ENCODE data around the gene EDEM1.

Gene EDEM1

DNA sequence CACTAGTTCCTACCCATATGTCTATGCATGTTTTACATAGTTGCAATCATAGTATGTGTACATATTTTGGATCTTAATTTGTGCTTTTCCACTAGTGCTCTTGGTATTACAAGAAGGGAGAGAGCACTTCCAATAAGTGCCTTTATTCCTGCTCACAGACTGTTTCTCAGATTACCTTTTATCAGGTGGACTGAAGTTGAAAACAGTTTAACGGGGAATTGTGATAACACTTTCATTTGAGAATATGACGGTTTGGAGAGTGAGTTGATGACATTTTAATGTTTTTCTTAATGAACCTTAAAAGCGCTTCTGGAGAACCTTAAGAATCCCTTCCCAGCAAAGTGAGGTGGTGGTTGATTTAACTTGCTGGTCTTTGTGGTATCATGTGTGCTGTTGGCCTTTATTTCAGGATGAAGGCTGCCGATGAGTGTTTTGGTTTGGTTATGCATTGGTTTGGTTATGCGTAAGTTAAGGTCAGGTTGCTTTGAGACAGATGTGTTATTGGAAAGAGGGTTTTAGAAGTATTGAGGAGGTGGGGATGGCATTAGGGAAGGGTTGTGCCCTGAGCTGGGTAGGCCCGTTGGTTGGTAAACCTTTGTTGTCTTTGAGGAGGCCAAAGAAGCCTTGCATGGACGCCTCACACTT is 2.8 kb downstream of the EDEM1 start:
- H3K36me3 ChIP-seq (ENCODE audit: control insufficient read depth, insufficient read depth, low read length) = peaks cover 12% of the 10 kb centered on the region
- 77 to 80% methylated on average over 5 to 7 of the region's 7 CpGs for WGBS, 2 experiments (ENCODE audit: insufficient coverage in 2 of 2)
- no peaks in the 10 kb centered on the region for H3K9me3 ChIP-seq (ENCODE audit: control insufficient read depth, low read length)
- H3K27ac ChIP-seq (ENCODE audit: low read depth, low read length, severe bottlenecking) = no peak overlapping the region
- no peak overlapping the region for H3K4me3 ChIP-seq (ENCODE audit: extremely low read depth, insufficient read depth, low read length, poor library complexity, severe bottlenecking)
- peaks cover 32% of the 10 kb centered on the region for H3K4me1 ChIP-seq (ENCODE audit: control insufficient read depth, insufficient read depth, low read length, poor library complexity, severe bottlenecking)

- Histone ChIP-seq H3K9me3 (ENCODE audit: control insufficient read depth, low read length) (no peaks in the 10 kb centered on the region), H3K4me3 (ENCODE audit: extremely low read depth, insufficient read depth, low read length, poor library complexity, severe bottlenecking) (no peak overlapping the region), H3K27ac (ENCODE audit: low read depth, low read length, severe bottlenecking) (no peak overlapping the region), H3K36me3 (ENCODE audit: control insufficient read depth, insufficient read depth, low read length) (peaks cover 19% of the 10 kb centered on the region), H3K4me1 (ENCODE audit: control insufficient read depth, insufficient read depth, low read length, poor library complexity, severe bottlenecking) (peaks cover 47% of the 10 kb centered on the region)
- 100% methylated on average over 1 of the region's 5 CpGs for WGBS, 2 experiments (ENCODE audit: insufficient coverage in 2 of 2)
Observed at GRCh38 chr3:5191555-5192304, 4.2 kb downstream of the EDEM1 start.

DNA sequence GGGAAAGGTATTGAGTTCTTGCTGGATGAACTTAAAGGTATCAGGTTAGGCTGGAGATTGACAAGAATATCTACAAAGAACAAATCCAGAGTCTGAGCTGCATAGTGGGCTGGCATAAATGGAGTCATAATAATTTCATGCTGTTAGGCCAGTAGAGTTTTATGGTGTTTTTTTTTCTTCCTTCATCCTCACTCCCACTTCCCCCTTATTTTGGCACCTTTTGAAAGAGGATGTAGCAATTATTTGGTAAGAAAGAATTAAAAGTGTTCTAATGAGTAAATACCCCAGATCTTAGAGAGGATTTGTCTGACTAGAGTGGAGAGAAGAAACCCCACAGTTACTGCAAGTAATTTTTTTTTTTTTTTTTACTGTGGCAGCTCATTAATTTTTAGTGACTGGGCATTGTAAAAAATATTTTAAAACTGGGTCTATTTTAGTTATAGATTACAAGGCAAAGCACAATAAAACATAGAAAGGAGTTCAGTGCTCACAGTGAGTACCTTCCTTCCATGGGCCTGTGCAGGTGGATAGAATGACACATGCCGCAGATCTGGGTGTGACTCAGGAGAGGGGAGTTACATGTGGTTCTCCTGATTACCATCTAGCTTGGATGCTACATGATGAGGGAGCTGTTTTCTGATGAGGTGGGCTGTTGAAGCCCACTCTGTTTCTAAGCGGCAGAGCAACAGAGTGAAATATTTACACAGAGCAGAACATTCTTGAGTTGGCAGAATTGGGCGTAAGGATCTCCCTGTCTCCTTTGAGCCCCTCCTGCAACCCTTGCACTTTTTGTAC is 5.3 kb downstream of the EDEM1 start:
- Histone ChIP-seq H3K4me3 (ENCODE audit: extremely low read depth, insufficient read depth, low read length, poor library complexity, severe bottlenecking) (no peak overlapping the region), H3K27ac (ENCODE audit: low read depth, low read length, severe bottlenecking) (no peak overlapping the region), H3K36me3 (ENCODE audit: control insufficient read depth, insufficient read depth, low read length) (peaks cover 19% of the 10 kb centered on the region), H3K9me3 (ENCODE audit: control insufficient read depth, low read length) (no peaks in the 10 kb centered on the region), H3K4me1 (ENCODE audit: control insufficient read depth, insufficient read depth, low read length, poor library complexity, severe bottlenecking) (peaks cover 56% of the 10 kb centered on the region)
- WGBS, 2 experiments (ENCODE audit: insufficient coverage in 2 of 2) = 100% methylated on average over 2 to 3 of the region's 3 CpGs

DNA sequence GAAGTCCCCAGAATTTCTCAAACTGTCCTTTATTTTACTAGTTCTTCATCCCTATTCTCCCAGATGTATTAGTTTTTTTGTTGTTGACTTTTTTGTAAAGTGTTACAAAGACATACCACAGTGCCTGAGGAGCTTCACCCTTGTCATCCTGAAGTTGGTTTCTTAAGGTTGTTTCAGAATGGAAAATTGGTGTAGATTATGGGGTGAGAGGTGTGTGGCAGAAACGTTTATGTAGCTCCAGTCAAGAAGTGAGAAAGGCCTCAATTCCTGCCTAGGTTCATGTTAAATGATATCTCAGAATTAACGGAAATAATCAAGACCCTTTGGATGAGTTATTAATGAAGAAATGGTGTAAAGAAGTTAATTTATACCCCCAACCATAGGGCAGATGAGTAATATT is 6.8 kb downstream of the EDEM1 start:
- no peaks in the 10 kb centered on the region for H3K9me3 ChIP-seq (ENCODE audit: control insufficient read depth, low read length)
- no peak overlapping the region for H3K4me3 ChIP-seq (ENCODE audit: extremely low read depth, insufficient read depth, low read length, poor library complexity, severe bottlenecking)
- peak overlapping the region; percentile 86 for H3K27ac ChIP-seq (ENCODE audit: low read depth, low read length, severe bottlenecking)
- WGBS, 2 experiments (ENCODE audit: insufficient coverage in 2 of 2) = 71 to 81% methylated on average over 1 to 2 of the region's 2 CpGs
- peaks cover 27% of the 10 kb centered on the region for H3K36me3 ChIP-seq (ENCODE audit: control insufficient read depth, insufficient read depth, low read length)
- H3K4me1 ChIP-seq (ENCODE audit: control insufficient read depth, insufficient read depth, low read length, poor library complexity, severe bottlenecking) = peaks cover 56% of the 10 kb centered on the region

DNA sequence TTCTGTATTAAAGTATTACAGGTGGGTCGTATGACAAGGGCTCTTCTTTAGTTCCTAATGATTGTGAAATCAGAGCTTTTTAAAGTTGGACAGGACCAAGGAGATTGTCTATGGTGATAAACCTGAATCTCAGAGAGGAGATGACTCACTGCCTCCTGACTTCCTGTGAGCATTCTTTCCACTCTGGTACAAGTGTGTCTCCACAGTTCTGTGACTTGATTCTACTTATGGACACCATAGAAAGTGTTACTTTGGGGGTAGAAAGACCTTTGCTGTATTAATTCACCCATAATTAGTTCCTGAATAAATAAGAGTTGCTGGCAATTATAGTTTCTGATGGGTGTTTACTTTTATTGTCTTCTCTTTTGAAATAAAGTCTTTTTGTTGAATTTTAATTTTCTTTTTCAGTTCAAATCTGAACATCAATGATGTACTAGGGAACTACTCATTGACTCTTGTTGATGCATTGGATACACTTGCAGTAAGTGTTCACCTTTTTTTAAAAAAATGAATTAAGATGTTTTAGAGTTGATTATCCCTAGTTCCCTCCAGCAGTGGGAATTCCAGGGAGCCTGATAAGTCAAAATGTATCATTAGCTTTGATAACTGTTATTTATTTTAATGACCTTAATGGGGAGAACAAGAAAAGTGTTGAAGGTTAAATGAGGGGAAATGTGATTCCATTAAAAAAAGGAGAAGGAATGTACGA is 7.4 kb downstream of the EDEM1 start:
- Histone ChIP-seq H3K36me3 (ENCODE audit: control insufficient read depth, insufficient read depth, low read length) (peaks cover 33% of the 10 kb centered on the region), H3K9me3 (ENCODE audit: control insufficient read depth, low read length) (no peaks in the 10 kb centered on the region), H3K4me1 (ENCODE audit: control insufficient read depth, insufficient read depth, low read length, poor library complexity, severe bottlenecking) (peaks cover 56% of the 10 kb centered on the region), H3K27ac (ENCODE audit: low read depth, low read length, severe bottlenecking) (peak overlapping the region; percentile 86), H3K4me3 (ENCODE audit: extremely low read depth, insufficient read depth, low read length, poor library complexity, severe bottlenecking) (no peak overlapping the region)
- WGBS, 2 experiments (ENCODE audit: insufficient coverage in 2 of 2) = 75 to 91% methylated on average over 1 of the region's 2 CpGs

- WGBS, 2 experiments (ENCODE audit: insufficient coverage in 2 of 2) = 81 to 92% methylated on average over 2 of the region's 2 CpGs
- H3K4me3 ChIP-seq (ENCODE audit: extremely low read depth, insufficient read depth, low read length, poor library complexity, severe bottlenecking) = no peak overlapping the region
- H3K36me3 ChIP-seq (ENCODE audit: control insufficient read depth, insufficient read depth, low read length) = peaks cover 32% of the 10 kb centered on the region
- no peak overlapping the region for H3K27ac ChIP-seq (ENCODE audit: low read depth, low read length, severe bottlenecking)
- no peaks in the 10 kb centered on the region for H3K9me3 ChIP-seq (ENCODE audit: control insufficient read depth, low read length)
- peaks cover 52% of the 10 kb centered on the region for H3K4me1 ChIP-seq (ENCODE audit: control insufficient read depth, insufficient read depth, low read length, poor library complexity, severe bottlenecking)
Observed at GRCh38 chr3:5195605-5196004, 8.1 kb downstream of the EDEM1 start.

- H3K9me3 ChIP-seq (ENCODE audit: control insufficient read depth, low read length) = no peaks in the 10 kb centered on the region
- H3K27ac ChIP-seq (ENCODE audit: low read depth, low read length, severe bottlenecking) = peak overlapping the region; percentile 88
- H3K36me3 ChIP-seq (ENCODE audit: control insufficient read depth, insufficient read depth, low read length) = peaks cover 43% of the 10 kb centered on the region
- WGBS, 2 experiments (ENCODE audit: insufficient coverage in 2 of 2) = 97 to 100% methylated on average over 3 to 4 of the region's 4 CpGs
- H3K4me3 ChIP-seq (ENCODE audit: extremely low read depth, insufficient read depth, low read length, poor library complexity, severe bottlenecking) = no peak overlapping the region
- H3K4me1 ChIP-seq (ENCODE audit: control insufficient read depth, insufficient read depth, low read length, poor library complexity, severe bottlenecking) = peaks cover 51% of the 10 kb centered on the region
Observed at GRCh38 chr3:5197022-5197421, 9.5 kb downstream of the EDEM1 start.

DNA sequence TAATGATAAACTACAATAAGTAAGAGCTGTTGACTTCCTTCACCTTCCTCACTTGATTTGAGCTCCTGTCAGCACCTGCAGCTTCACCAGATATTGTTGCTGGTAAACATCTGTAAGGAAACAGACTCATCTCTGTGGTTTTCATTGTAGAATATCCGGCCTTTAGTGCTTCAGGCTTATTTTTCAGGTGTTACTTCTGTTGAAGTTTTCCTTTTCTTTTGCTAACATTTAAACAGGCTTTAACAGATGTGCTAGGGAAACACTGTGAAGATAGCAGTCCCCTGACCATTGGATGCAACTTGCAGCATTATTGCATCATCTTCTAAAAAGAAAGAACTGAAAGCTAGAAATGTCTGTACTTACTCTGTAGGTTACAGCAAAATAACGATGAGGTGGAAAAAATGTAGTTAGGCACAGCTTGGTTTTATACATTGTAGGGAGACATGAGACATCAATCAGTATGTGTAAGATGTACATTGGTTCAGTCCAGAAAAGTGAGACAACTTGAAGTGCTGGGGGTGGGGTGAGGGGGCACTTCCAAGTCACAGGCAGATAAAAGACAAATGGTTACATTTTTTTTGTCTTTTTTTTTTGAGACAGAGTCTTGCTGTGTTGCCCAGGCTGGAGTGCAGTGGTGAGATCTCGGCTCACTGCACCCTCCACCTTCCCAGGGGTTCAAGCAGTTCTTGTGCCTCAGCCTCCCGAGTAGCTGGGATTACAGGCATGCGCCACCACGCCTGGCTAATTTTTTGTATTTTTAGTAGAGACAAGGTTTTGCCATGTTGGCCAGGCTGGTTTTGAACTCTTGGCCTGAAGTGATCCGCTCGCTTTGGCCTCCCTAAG is 10.2 kb downstream of the EDEM1 start:
- Histone ChIP-seq H3K4me3 (ENCODE audit: extremely low read depth, insufficient read depth, low read length, poor library complexity, severe bottlenecking) (no peak overlapping the region), H3K4me1 (ENCODE audit: control insufficient read depth, insufficient read depth, low read length, poor library complexity, severe bottlenecking) (peaks cover 47% of the 10 kb centered on the region), H3K9me3 (ENCODE audit: control insufficient read depth, low read length) (no peaks in the 10 kb centered on the region), H3K36me3 (ENCODE audit: control insufficient read depth, insufficient read depth, low read length) (peaks cover 49% of the 10 kb centered on the region), H3K27ac (ENCODE audit: low read depth, low read length, severe bottlenecking) (peak overlapping the region; percentile 88)
- WGBS, 2 experiments (ENCODE audit: insufficient coverage in 2 of 2) = 94 to 99% methylated on average over 5 of the region's 8 CpGs

GRCh38 chr3:5198313-5198677 is 10.8 kb downstream of the EDEM1 start:
- Histone ChIP-seq H3K4me1 (ENCODE audit: control insufficient read depth, insufficient read depth, low read length, poor library complexity, severe bottlenecking) (peaks cover 41% of the 10 kb centered on the region), H3K9me3 (ENCODE audit: control insufficient read depth, low read length) (no peaks in the 10 kb centered on the region), H3K4me3 (ENCODE audit: extremely low read depth, insufficient read depth, low read length, poor library complexity, severe bottlenecking) (no peak overlapping the region), H3K36me3 (ENCODE audit: control insufficient read depth, insufficient read depth, low read length) (peaks cover 55% of the 10 kb centered on the region), H3K27ac (ENCODE audit: low read depth, low read length, severe bottlenecking) (no peak overlapping the region)
- 92 to 95% methylated on average over 3 of the region's 4 CpGs for WGBS, 2 experiments (ENCODE audit: insufficient coverage in 2 of 2)
